Stimulated activated CD4-positive, alpha-beta T cell treated with anti-CD3 and anti-CD28 coated beads, Interleukin-12 subunit alpha, Interleukin-12 subunit beta, amount 100 ng/mL, for 4 hours (primary cell): ENCODE results near the gene UBXN7.
"Not testable (repeated sequence)": the region's sequence is repeated elsewhere in the genome, so short reads cannot be mapped to it uniquely, and the experiment has no call there.

Experiments
- DNase-seq: peaks from one replicate; pipeline ENCODE4 v3.0.0-alpha.2; 2020

The UBXN7 gene

GRCh38 chr3:196418601-196419000, 13.6 kb downstream of the UBXN7 start:
- DNase-seq: no peak

GRCh38 chr3:196414469-196414868, 17.8 kb downstream of the UBXN7 start:
- DNase-seq: no peak

GRCh38 chr3:196412704-196413103, 19.5 kb downstream of the UBXN7 start:
- no peak for DNase-seq

- DNase-seq: no peak
Measured at GRCh38 chr3:196409409-196409808, 22.8 kb downstream of the UBXN7 start.

GRCh38 chr3:196408565-196409300, 23.5 kb downstream of the UBXN7 start:
- DNase-seq: no peak

- DNase-seq: no peak
Measured at GRCh38 chr3:196406811-196407470, 25.3 kb downstream of the UBXN7 start.

- DNase-seq: no peak
Measured at GRCh38 chr3:196400331-196400730, 31.9 kb downstream of the UBXN7 start.

- no peak for DNase-seq
Measured at GRCh38 chr3:196399485-196399945, 32.7 kb downstream of the UBXN7 start.

- DNase-seq: no peak
Measured at GRCh38 chr3:196398782-196399181, 33.4 kb downstream of the UBXN7 start.

- no peak for DNase-seq
Measured at GRCh38 chr3:196397941-196398340, 34.3 kb downstream of the UBXN7 start.

GRCh38 chr3:196390116-196390515, 42.1 kb downstream of the UBXN7 start:
- DNase-seq: no peak

- DNase-seq: no peak
Measured at GRCh38 chr3:196388956-196389355, 43.3 kb downstream of the UBXN7 start.

- not testable (repeated sequence) for DNase-seq
Measured at GRCh38 chr3:196387941-196388340, 44.3 kb downstream of the UBXN7 start.

GRCh38 chr3:196386797-196387196, 45.4 kb downstream of the UBXN7 start:
- DNase-seq: not testable (repeated sequence)

GRCh38 chr3:196386034-196386433, 46.2 kb downstream of the UBXN7 start:
- DNase-seq: not testable (repeated sequence)

GRCh38 chr3:196385446-196385845, 46.8 kb downstream of the UBXN7 start:
- not testable (repeated sequence) for DNase-seq

- no peak for DNase-seq
Measured at GRCh38 chr3:196378146-196378841, 53.9 kb downstream of the UBXN7 start.

GRCh38 chr3:196377321-196377720, 54.9 kb downstream of the UBXN7 start:
- no peak for DNase-seq

- DNase-seq: no peak
Measured at GRCh38 chr3:196365736-196366135, 66.5 kb downstream of the UBXN7 start.

- DNase-seq: no peak
Measured at GRCh38 chr3:196360586-196360985, 71.6 kb downstream of the UBXN7 start.

GRCh38 chr3:196358540-196358939, 73.7 kb downstream of the UBXN7 start:
- not testable (repeated sequence) for DNase-seq

GRCh38 chr3:196357905-196358304, 74.3 kb downstream of the UBXN7 start:
- DNase-seq: no peak

GRCh38 chr3:196356556-196356955, 75.7 kb downstream of the UBXN7 start:
- DNase-seq: no peak

- no peak for DNase-seq
Measured at GRCh38 chr3:196355668-196356067, 76.6 kb downstream of the UBXN7 start.
